Activated B cell treated with CpG ODN at 0.5 μM for 24 hours (primary cell): ENCODE results near the gene FAM193A. TPM values are rescaled to one million over a fixed set of nuclear protein-coding genes. Genes with fewer than 3 reads are reported as not detected.
"Not testable (repeated sequence)": the region's sequence is repeated elsewhere in the genome, so short reads cannot be mapped to it uniquely, and the experiment has no call there.

Experiments used
- ATAC-seq: fragments of 200-7000 bp; cut with Tn5 transposase; one replicate; pipeline ENCODE4 v1.10.0; 2021; ENCODE audit warnings: low read depth, mild to moderate bottlenecking, moderate library complexity
- CTCF ChIA-PET: fragments of 350-600 bp; sonication (Branson Sonifier 250); formaldehyde crosslinking; loops from one replicate; lab custom pipeline; 2021; ENCODE audit warnings: antibody characterized with exemption; lab: Charles Lee
- POLR2A ChIA-PET: fragments of 350-600 bp; sonication (Branson Sonifier 250); formaldehyde crosslinking; loops from one replicate; lab custom pipeline; 2021; ENCODE audit warnings: antibody characterized with exemption; lab: Charles Lee
- DNase-seq: peaks from one replicate; pipeline ENCODE4 v3.0.0; 2022
- H3K27ac Mint-ChIP-seq: one replicate; pipeline ENCODE4 v1.8.0; 2020; ENCODE audit warnings: mixed read lengths
- H3K27me3 Mint-ChIP-seq: one replicate; pipeline ENCODE4 v1.8.0; 2021; ENCODE audit warnings: mixed read lengths
- H3K36me3 Mint-ChIP-seq: one replicate; pipeline ENCODE4 v1.8.0; 2021; ENCODE audit warnings: low read depth, mixed read lengths
- H3K4me1 Mint-ChIP-seq: one replicate; pipeline ENCODE4 v1.8.0; 2021; ENCODE audit warnings: mixed read lengths
- H3K4me3 Mint-ChIP-seq: one replicate; pipeline ENCODE4 v1.8.0; 2020; ENCODE audit warnings: mild to moderate bottlenecking, mixed read lengths
- H3K9me3 Mint-ChIP-seq: one replicate; pipeline ENCODE4 v1.8.0; 2020; ENCODE audit warnings: mixed read lengths
- CTCF ChIP-seq: fragments of 200-600 bp; IDR thresholded peaks from one replicate; pipeline ENCODE4 v1.8.0; 2022; ENCODE audit warnings: antibody characterized with exemption, mild to moderate bottlenecking
- intact Hi-C: fragments of 100-400 bp; cut with micrococcal nuclease; formaldehyde crosslinking; loops from one replicate; pipeline ENCODE4 v1.15.1; 2024
- total RNA-seq: library from RNA; stranded (reverse); gene quantifications from 2 replicates; pipeline ENCODE4 v1.2.3, GENCODE V29; 2022

The FAM193A gene
- total RNA-seq, 1 donor from 2014 or later = 42.8 TPM

- Mint-ChIP-seq H3K36me3 (peaks cover 69% of the 10 kb centered on the region), H3K4me3 (no peak overlapping the region), H3K9me3 (no peaks in the 10 kb centered on the region), H3K4me1 (peaks cover 24% of the 10 kb centered on the region), H3K27ac (no peak overlapping the region), H3K27me3 (no peaks in the 10 kb centered on the region)
- intact Hi-C loops = no loop called here
- DNase-seq (no peak), ATAC-seq (no peak)
- ChIA-PET POLR2A (interaction anchor here (0.6 to 1.2 kb wide), 2 partner anchors 17 to 39 kb away, joined by 3 to 4 read pairs; partner anchors contain the start of gene RNF4), CTCF (interaction anchor here (1.5 kb wide), 1 partner anchor 27 kb away, joined by 5 read pairs; no protein-coding TSS in a partner anchor)
- TF ChIP-seq CTCF = no peak
Measured at GRCh38 chr4:2507855-2508254, 28.6 kb upstream of the FAM193A start.

GRCh38 chr4:2510351-2511259 lies 25.8 kb upstream of the FAM193A start:
- Mint-ChIP-seq H3K27me3 (no peaks in the 10 kb centered on the region), H3K36me3 (peaks cover 78% of the 10 kb centered on the region), H3K4me1 (peaks cover 24% of the 10 kb centered on the region), H3K27ac (peak overlapping the region; percentile 77), H3K9me3 (no peaks in the 10 kb centered on the region), H3K4me3 (no peak overlapping the region)
- ATAC-seq = peak; percentile 36
- TF ChIP-seq CTCF = no peak
- intact Hi-C loops = no loop called here
- POLR2A ChIA-PET = interaction anchor here (0.6 kb wide), 1 partner anchor 91 kb away, joined by 3 read pairs; no protein-coding TSS in a partner anchor
- CTCF ChIA-PET = interaction anchor here (0.6 to 1.3 kb wide), 3 partner anchors 69 to 291 kb away, joined by 3 to 4 read pairs (median 3); no protein-coding TSS in a partner anchor
- DNase-seq = no peak

GRCh38 chr4:2511645-2512131 lies 24.8 kb upstream of the FAM193A start:
- intact Hi-C loops = no loop called here
- H3K27me3 Mint-ChIP-seq = no peaks in the 10 kb centered on the region
- peak overlapping the region; percentile 80 for H3K27ac Mint-ChIP-seq
- ChIA-PET POLR2A (interaction anchor here (0.6 to 1.5 kb wide), 2 partner anchors 26 to 90 kb away, joined by 3 read pairs; no protein-coding TSS in a partner anchor), CTCF (interaction anchor here (0.6 to 1.1 kb wide), 2 partner anchors 32 to 70 kb away, joined by 3 read pairs; no protein-coding TSS in a partner anchor)
- peaks cover 24% of the 10 kb centered on the region for H3K4me1 Mint-ChIP-seq
- peaks cover 78% of the 10 kb centered on the region for H3K36me3 Mint-ChIP-seq
- peak; percentile 53 for ATAC-seq
- no peak for DNase-seq
- no peaks in the 10 kb centered on the region for H3K9me3 Mint-ChIP-seq
- peak overlapping the region; percentile 24 for H3K4me3 Mint-ChIP-seq
- no peak for TF ChIP-seq CTCF

GRCh38 chr4:2512396-2513135 lies 23.9 kb upstream of the FAM193A start:
- ChIA-PET POLR2A (interaction anchor here (0.6 to 1.5 kb wide), 3 partner anchors 17 to 74 kb away, joined by 3 to 6 read pairs (median 4); no protein-coding TSS in a partner anchor), CTCF (no interaction called here)
- Mint-ChIP-seq H3K4me3 (no peak overlapping the region), H3K9me3 (no peaks in the 10 kb centered on the region), H3K27me3 (no peaks in the 10 kb centered on the region), H3K27ac (peak overlapping the region; percentile 80), H3K36me3 (peaks cover 73% of the 10 kb centered on the region), H3K4me1 (peaks cover 24% of the 10 kb centered on the region)
- ATAC-seq (no peak), DNase-seq (no peak)
- intact Hi-C loops = no loop called here
- TF ChIP-seq CTCF = no peak

- intact Hi-C loops = not testable (repeated sequence)
Measured at GRCh38 chr4:2514193-2514592, 22.3 kb upstream of the FAM193A start.

GRCh38 chr4:2514944-2515343 lies 21.5 kb upstream of the FAM193A start:
- DNase-seq, H3K4me3 Mint-ChIP-seq, ATAC-seq, H3K27me3 Mint-ChIP-seq, H3K27ac Mint-ChIP-seq, CTCF ChIA-PET, intact Hi-C loops, POLR2A ChIA-PET, H3K9me3 Mint-ChIP-seq: not testable (repeated sequence)
- Mint-ChIP-seq H3K4me1 (peaks cover 21% of the 10 kb centered on the region), H3K36me3 (peaks cover 59% of the 10 kb centered on the region)

More at GRCh38 chr4:2514193-2514592, 22.3 kb upstream of the FAM193A start:
- Mint-ChIP-seq H3K36me3 (peaks cover 65% of the 10 kb centered on the region), H3K4me1 (peaks cover 24% of the 10 kb centered on the region)
- H3K27ac Mint-ChIP-seq, H3K4me3 Mint-ChIP-seq, ATAC-seq, DNase-seq, H3K27me3 Mint-ChIP-seq, POLR2A ChIA-PET, H3K9me3 Mint-ChIP-seq, CTCF ChIA-PET: not testable (repeated sequence)
